HepG2 (cell line): ENCODE results near the gene POGLUT3. TPM values are rescaled to one million over a fixed set of nuclear protein-coding genes. Genes with fewer than 3 reads are reported as not detected.

Experiments used
- ATAC-seq: fragments of 200-7000 bp; cut with Tn5 transposase; 3 replicates; pipeline ENCODE4 v1.9.1; 2020; ENCODE audit warnings: mild to moderate bottlenecking, moderate library complexity
- Bru-seq: library from RNA; stranded (reverse); fragments of 400-500 nt; gene quantifications from one replicate; lab custom pipeline; 2021; lab: Mats Ljungman, UMichigan
- BruChase-seq, 2 experiments: library from RNA; stranded (reverse); fragments of 400-500 nt; gene quantifications; one replicate each; lab custom pipeline; 2021; lab: Mats Ljungman, UMichigan
- BruUV-seq: library from RNA; stranded (reverse); fragments of 400-500 nt; replicated peaks from 2 replicates; lab custom pipeline; 2021; lab: Mats Ljungman, UMichigan
- CTCF ChIA-PET: fragments of 300-600 bp; formaldehyde crosslinking; extraction: SDS; loops from one replicate; lab custom pipeline; 2021; ENCODE audit warnings: low total read pairs, inconsistent platforms, low intra/inter-chr PET ratio; lab: Yijun Ruan, JAX
- POLR2A ChIA-PET: fragments of 350-600 bp; sonication (Branson Sonifier 250); formaldehyde crosslinking; loops from one replicate; lab custom pipeline; 2020; ENCODE audit warnings: antibody characterized with exemption, inconsistent platforms; lab: Yijun Ruan, JAX
- DNase-seq: peaks from one replicate; pipeline ENCODE4 v3.0.0-alpha.2; 2015; ENCODE audit warnings: low spot score
- FAIRE-seq: peaks from 3 replicates; lab custom pipeline; 2011; peaks lifted over from hg19 to GRCh38; lab: Jason Lieb, UNC
- H2AFZ ChIP-seq: one replicate; pipeline ENCODE4 v1.6.1; 2011; ENCODE audit warnings: low read length, inconsistent platforms
- H3K27ac ChIP-seq: fragments of 300-600 bp; 3 replicates; pipeline ENCODE4 v1.8.0; 2011; ENCODE audit warnings: mixed run types, mild to moderate bottlenecking, mixed read lengths, low read length, inconsistent platforms; ENCODE audit not compliant: insufficient read depth; ENCODE audit errors: extremely low read length
- H3K27me3 ChIP-seq, 2 experiments: fragments of 200-600 bp in 1 of 2; 2 replicates in 1 of 2; 3 replicates in 1 of 2; pipeline versions ENCODE4 v1.6.0 to v1.8.0; 2011; ENCODE audit warnings: low read length in 2 of 2, mild to moderate bottlenecking in 2 of 2, moderate library complexity in 2 of 2, inconsistent platforms in 1 of 2; ENCODE audit not compliant: insufficient read depth in 2 of 2, control insufficient read depth in 1 of 2
- H3K36me3 ChIP-seq, 2 experiments: fragments of 200-600 bp in 1 of 2; replicated peaks in 1 of 2; 2 replicates in 1 of 2; 3 replicates in 1 of 2; pipeline versions ENCODE4 v1.5.1 to v1.8.0; 2011; ENCODE audit warnings: low read length in 2 of 2, inconsistent platforms in 1 of 2; ENCODE audit not compliant: insufficient read depth in 2 of 2, control insufficient read depth in 1 of 2
- H3K4me1 ChIP-seq: 2 replicates; pipeline ENCODE4 v1.5.1; 2012; ENCODE audit warnings: low read length, inconsistent platforms; ENCODE audit not compliant: insufficient read depth
- H3K4me2 ChIP-seq: 2 replicates; pipeline ENCODE4 v1.6.0; 2011; ENCODE audit warnings: low read depth, low read length, inconsistent platforms
- H3K4me3 ChIP-seq, 3 experiments: fragments of 200-600 bp in 1 of 3; sonication (generic), shearing (Covaris generic) in 1 of 3; replicated peaks in 1 of 3; 2 replicates each; pipeline ENCODE4 v1.5.1; 2011 to 2016; ENCODE audit warnings: low read length in 3 of 3, inconsistent platforms in 2 of 3, low read depth in 2 of 3, mild to moderate bottlenecking in 2 of 3, control low read depth in 1 of 3, mixed read lengths in 1 of 3; ENCODE audit not compliant: insufficient read depth in 1 of 3
- H3K79me2 ChIP-seq: one replicate; pipeline ENCODE4 v1.6.1; 2011; ENCODE audit warnings: low read length, inconsistent platforms; ENCODE audit not compliant: insufficient read depth
- H3K9ac ChIP-seq: 2 replicates; pipeline ENCODE4 v1.6.0; 2011; ENCODE audit warnings: mild to moderate bottlenecking, low read depth, low read length, inconsistent platforms; ENCODE audit not compliant: insufficient read depth
- H3K9me3 ChIP-seq: 2 replicates; pipeline ENCODE4 v1.5.1; 2012; ENCODE audit warnings: mild to moderate bottlenecking, low read length
- H4K20me1 ChIP-seq: 2 replicates; pipeline ENCODE4 v1.6.0; 2011; ENCODE audit warnings: inconsistent platforms, mild to moderate bottlenecking, low read length, moderate library complexity; ENCODE audit not compliant: insufficient read depth
- ARNT ChIP-seq: fragments of 450-650 bp; IDR thresholded peaks from 2 replicates; pipeline ENCODE4 v1.6.1; 2017
- E2F5 ChIP-seq: sonication (generic); formaldehyde crosslinking; conservative IDR thresholded peaks from 2 replicates; pipeline ENCODE4 v1.4.0; 2020; ENCODE audit warnings: missing genetic modification reagents
- ELF4 ChIP-seq: sonication (generic); formaldehyde crosslinking; IDR thresholded peaks from 2 replicates; pipeline ENCODE4 v1.5.0; 2020; ENCODE audit warnings: missing genetic modification reagents, mild to moderate bottlenecking, moderate library complexity, borderline replicate concordance
- ESRRA ChIP-seq: sonication (generic); formaldehyde crosslinking; IDR thresholded peaks from 2 replicates; pipeline ENCODE4 v1.5.1; 2020; ENCODE audit warnings: mild to moderate bottlenecking, low read depth, missing genetic modification reagents
- NCOA5 ChIP-seq: sonication (generic); formaldehyde crosslinking; IDR thresholded peaks from 2 replicates; pipeline ENCODE4 v1.4.0; 2020; ENCODE audit warnings: missing genetic modification reagents
- NFKBIZ ChIP-seq: IDR thresholded peaks from 2 replicates; pipeline ENCODE4 v1.6.1; 2018; ENCODE audit warnings: missing genetic modification reagents, missing compliant biosample characterization
- NONO ChIP-seq, 2 experiments: fragments of 450-650 bp in 1 of 2; sonication (generic) in 1 of 2; formaldehyde crosslinking in 1 of 2; IDR thresholded peaks in 1 of 2; conservative IDR thresholded peaks in 1 of 2; 2 replicates each; pipeline versions ENCODE4 v1.6.1 to v1.8.0; 2017 to 2022; ENCODE audit warnings: mild to moderate bottlenecking in 1 of 2, missing genetic modification reagents in 1 of 2, moderate library complexity in 1 of 2
- SOX13 ChIP-seq, 3 experiments: fragments of 450-650 bp in 1 of 3; sonication (generic) in 1 of 3; formaldehyde crosslinking in 1 of 3; IDR thresholded peaks in 2 of 3; conservative IDR thresholded peaks in 1 of 3; 2 replicates each; pipeline versions ENCODE4 v1.5.0 to v1.6.1; 2016 to 2020; ENCODE audit warnings: antibody characterized with exemption in 1 of 3, mild to moderate bottlenecking in 1 of 3, missing compliant biosample characterization in 1 of 3, missing genetic modification reagents in 1 of 3, moderate library complexity in 1 of 3
- TERF1 ChIP-seq: sonication (generic); formaldehyde crosslinking; IDR thresholded peaks from 2 replicates; pipeline ENCODE4 v1.8.0; 2022; ENCODE audit warnings: mild to moderate bottlenecking, missing genetic modification reagents, moderate library complexity
- TFE3 ChIP-seq: IDR thresholded peaks from 2 replicates; pipeline ENCODE4 v1.6.1; 2016
- THAP11 ChIP-seq: IDR thresholded peaks from 2 replicates; pipeline ENCODE4 v1.6.1; 2016; ENCODE audit warnings: missing biosample characterization, missing genetic modification reagents
- ZNF33A ChIP-seq: sonication (generic); formaldehyde crosslinking; IDR thresholded peaks from 2 replicates; pipeline ENCODE4 v1.5.1; 2020; ENCODE audit warnings: missing genetic modification reagents, mild to moderate bottlenecking, moderate library complexity, borderline replicate concordance
- ZNF562 ChIP-seq: sonication (generic); formaldehyde crosslinking; IDR thresholded peaks from 2 replicates; pipeline ENCODE4 v1.8.0; 2022; ENCODE audit warnings: missing genetic modification reagents, borderline replicate concordance
- WGBS: methylation state at CpG from one replicate; pipeline ENCODE4 v1.1.6; 2017; ENCODE audit warnings: low lambda C conversion rate; 5-methylcytosine and 5-hydroxymethylcytosine counted together
- in situ Hi-C: cut with HindIII; loops from 2 replicates; pipeline ENCODE4 v1.10.0; 2017; ENCODE audit warnings: low pct_unique_long_range_greater_than_20kb; ENCODE audit not compliant: extremely low pct_ligation_motif_present
- intact Hi-C: fragments of 100-400 bp; cut with micrococcal nuclease; formaldehyde crosslinking; loops from one replicate; pipeline ENCODE4 v1.10.0; 2022; ENCODE audit not compliant: unreplicated experiment
- long read RNA-seq, 2 experiments: library from RNA in 1 of 2; library from polyadenylated mRNA in 1 of 2; stranded (forward) in 1 of 2; unstranded in 1 of 2; transcript quantifications; one replicate each; pipeline ENCODE4 v2.0.0, GENCODE V29; 2019 to 2022
- polyA minus RNA-seq, 3 experiments: library from RNA; depleted of rRNA, polyadenylated mRNA; stranded (reverse); fragments of >200 nt; gene quantifications; 2 replicates each; pipeline ENCODE4 v1.2.3, GENCODE V29; 2011; ENCODE audit warnings: low replicate concordance in 1 of 3
- polyA plus RNA-seq, 8 experiments: library from polyadenylated mRNA; depleted of rRNA in 3 of 8; stranded (reverse) in 7 of 8; unstranded in 1 of 8; fragments of >200 nt; fragmentation: Illumina TruSeq in 4 of 8; extraction: Trizol in 4 of 8; gene quantifications; 2 replicates each; pipeline versions ENCODE4 v1.2.1 to v1.2.3, GENCODE V29; 2011 to 2016; ENCODE audit warnings: low read depth in 4 of 8, missing spikeins in 1 of 8, mixed read lengths in 1 of 8; ENCODE audit not compliant: insufficient read depth in 1 of 8
- total RNA-seq, 5 experiments: library from RNA; depleted of rRNA; stranded (reverse); fragments of >200 nt; fragmentation: Illumina TruSeq; extraction: Trizol; gene quantifications; 2 replicates each; pipeline ENCODE4 v1.2.3, GENCODE V29; 2016; ENCODE audit warnings: low read depth in 1 of 5

Gene POGLUT3
- total RNA-seq (2016; rRNA removed; fragmentation: Illumina TruSeq; extraction: Trizol) (17.2 and 22.0 TPM in 2 replicates), polyA plus RNA-seq (2011; rRNA removed) (10.6 and 14.3 TPM in 2 replicates), polyA minus RNA-seq (2011; rRNA and poly(A)+ RNA removed; ENCODE audit: low replicate concordance) (5.5 and 12.8 TPM in 2 replicates), Bru-seq, nascent RNA (percentile 67 among the genes with signal in this experiment), BruChase-seq, experiment 1, labeled RNA remaining after a 6-hour chase (percentile 81 among the genes with signal in this experiment), BruChase-seq, experiment 2, labeled RNA remaining after a 2-hour chase (percentile 69 among the genes with signal in this experiment)
- total RNA-seq (2016; cell fraction: cytosol; rRNA removed; fragmentation: Illumina TruSeq; extraction: Trizol; ENCODE audit: low read depth), result 2.9 and 3.7 TPM in 2 replicates
- 18.6 and 23.8 TPM in 2 replicates for total RNA-seq (2016; cell fraction: insoluble cytoplasmic fraction; rRNA removed; fragmentation: Illumina TruSeq; extraction: Trizol)
- total RNA-seq (2016; cell fraction: membrane; rRNA removed; fragmentation: Illumina TruSeq; extraction: Trizol), result 12.5 and 14.6 TPM in 2 replicates
- 18.6 and 23.0 TPM in 2 replicates for total RNA-seq (2016; cell fraction: nucleus; rRNA removed; fragmentation: Illumina TruSeq; extraction: Trizol)
- polyA plus RNA-seq (2011; cell fraction: cytosol; rRNA removed), result 7.3 and 9.8 TPM in 2 replicates
- 1.9 and 2.8 TPM in 2 replicates for polyA plus RNA-seq (2011; cell fraction: nucleus; rRNA removed)
- 9.0 and 13.4 TPM in 2 replicates for polyA plus RNA-seq (2012)
- 1.9 and 2.7 TPM in 2 replicates for polyA plus RNA-seq (2016; cell fraction: cytosol; fragmentation: Illumina TruSeq; extraction: Trizol; ENCODE audit: low read depth)
- polyA plus RNA-seq (2016; cell fraction: insoluble cytoplasmic fraction; fragmentation: Illumina TruSeq; extraction: Trizol; ENCODE audit: low read depth), result 16.9 and 18.2 TPM in 2 replicates
- 7.9 and 8.3 TPM in 2 replicates for polyA plus RNA-seq (2016; cell fraction: membrane; fragmentation: Illumina TruSeq; extraction: Trizol; ENCODE audit: low read depth)
- polyA plus RNA-seq (2016; cell fraction: nucleus; fragmentation: Illumina TruSeq; extraction: Trizol; ENCODE audit: insufficient read depth, low read depth), result 25.5 and 25.9 TPM in 2 replicates
- polyA minus RNA-seq (2011; cell fraction: cytosol; rRNA and poly(A)+ RNA removed), result 16.4 and 19.7 TPM in 2 replicates
- polyA minus RNA-seq (2011; cell fraction: nucleus; rRNA and poly(A)+ RNA removed), result 5.7 and 6.2 TPM in 2 replicates
- long read RNA-seq, experiment 1, full-length matches to known transcripts, result 9 of 11 reads
- long read RNA-seq, experiment 1, partial matches to known transcripts, result 0 of 11 reads
- long read RNA-seq, experiment 1, other reads (novel, unspliced or antisense), result 2 of 11 reads
- long read RNA-seq, experiment 2, full-length matches to known transcripts, result 3 of 21 reads
- long read RNA-seq, experiment 2, partial matches to known transcripts, result 1 of 21 reads
- long read RNA-seq, experiment 2, other reads (novel, unspliced or antisense), result 17 of 21 reads

GRCh38 chr11:108498046-108498815 is at the start of gene POGLUT3:
Gene POGLUT3 (minus strand): TSS chr11:108498384. CDS start chr11:108498366, 18 bp downstream.
- in situ Hi-C loops (no loop called here), intact Hi-C loops (loop anchor here (5.0 to 10.0 kb wide), 2 partner anchors 97 to 139 kb away; partner anchors contain the start of gene EXPH5)
- Histone ChIP-seq H3K4me2 (peak within 1 kb of the TSS; percentile 86), H3K27ac (peak within 1 kb of the TSS; percentile 79), H3K27me3 (no peaks in the 10 kb centered on the region), H3K9ac (peak within 1 kb of the TSS; percentile 80), H3K4me3 (peak within 1 kb of the TSS; percentile 59 to 77 (median 61)), H4K20me1 (no peaks in the 10 kb centered on the region), H3K79me2 (no peaks in the 10 kb centered on the region), H3K9me3 (no peaks in the 10 kb centered on the region), H2AFZ (peak within 1 kb of the TSS; percentile 89), H3K36me3 (no peaks in the 10 kb centered on the region; a peak in 1 of 5 replicates), H3K4me1 (peaks cover 47% of the 10 kb centered on the region)
- WGBS, result 9% methylated on average over 12 of the region's 84 CpGs
- POLR2A ChIA-PET, result interaction anchor here (1.5 kb wide), 1 partner anchor 31 kb away, joined by 5 read pairs; the partner anchor contains the start of gene C11orf65
- CTCF ChIA-PET, result no interaction called here
- ATAC-seq, result peak; percentile 90
- no peak for FAIRE-seq
- peak; percentile 41 for DNase-seq
- BruUV-seq, result TSS peak; percentile 85
- TF ChIP-seq NCOA5 (no peak), NFKBIZ (CRISPR knock-in tag) (no peak), SOX13 (IDR thresholded peaks at IDR 0.05) (no peak), SOX13 (CRISPR knock-in tag; conservative IDR thresholded peaks at IDR 0.05 in 1 of 2, IDR thresholded peaks at IDR 0.05 in 1 of 2) (no peak; a peak in 1 of 4 replicates), THAP11 (CRISPR knock-in tag) (no peak), NONO (IDR thresholded peaks at IDR 0.05) (no peak), NONO (CRISPR knock-in tag; conservative IDR thresholded peaks at IDR 0.05) (no peak; the same call in 1 of the 2 replicates), ZNF33A (CRISPR knock-in tag) (no peak), ARNT (no peak), TFE3 (CRISPR knock-in tag) (0 out of 2 replicates have a peak, but pooled peaks have one; percentile 41), ZNF562 (CRISPR knock-in tag) (no peak; the same call in 1 of the 2 replicates), ESRRA (CRISPR knock-in tag) (no peak), TERF1 (no peak), ELF4 (no peak), E2F5 (CRISPR knock-in tag) (peak; percentile 81)
